ENCODE results near the gene CLEC14A.

- no peak for TF ChIP-seq CTCF (conservative IDR thresholded peaks at IDR 0.05; ENCODE audit: low read length)
- TF ChIP-seq EZH2phosphoT487 (IDR thresholded peaks at IDR 0.05; ENCODE audit: borderline replicate concordance, low read depth, low read length): no peak
These were observed 51.2 kb downstream of the CLEC14A start for GRCh38 chr14:38204719-38205115.

All from OCI-LY7 (cell line).